HUDEP-2 (cell line): ENCODE results near the gene RNF214.
A peak's percentile ranks its signal among the peaks of the same experiment; 100 is the strongest.
"Not testable (repeated sequence)": the region's sequence is repeated elsewhere in the genome, so short reads cannot be mapped to it uniquely, and the experiment has no call there.

Experiments used
- DNase-seq, 76 experiments: peaks; one replicate each; lab custom pipeline; 2025; ENCODE audit not compliant: unreplicated experiment in 76 of 76; lab: John Stamatoyannopoulos, UW

Gene RNF214

GRCh38 chr11:117309310-117309709 is 76.8 kb downstream of the RNF214 start:
- no peak for DNase-seq

DNA sequence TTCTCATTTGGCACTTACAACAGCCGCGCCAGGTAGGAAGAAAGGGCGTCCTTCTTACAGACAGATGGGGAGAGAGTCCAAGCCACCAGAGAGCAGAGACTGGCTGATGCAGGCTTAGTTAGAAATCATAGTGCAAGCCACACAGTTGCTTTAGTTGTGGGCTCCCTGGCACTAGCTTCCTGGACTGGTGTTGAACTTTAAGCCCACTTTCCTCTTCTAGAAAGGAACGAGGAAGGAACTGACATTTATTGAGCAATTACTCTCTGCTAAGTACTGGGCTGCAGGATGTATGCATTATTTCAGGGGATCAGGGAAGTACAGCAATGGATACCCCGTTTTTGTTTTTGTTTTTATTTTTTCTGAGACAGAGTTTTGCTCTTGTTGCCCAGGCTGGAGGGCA is 80.6 kb downstream of the RNF214 start:
- no peak for DNase-seq

- no peak for DNase-seq
Observed at GRCh38 chr11:117313828-117314768, 81.6 kb downstream of the RNF214 start.

GRCh38 chr11:117314840-117315239 is 82.4 kb downstream of the RNF214 start:
- DNase-seq, result no peak

DNA sequence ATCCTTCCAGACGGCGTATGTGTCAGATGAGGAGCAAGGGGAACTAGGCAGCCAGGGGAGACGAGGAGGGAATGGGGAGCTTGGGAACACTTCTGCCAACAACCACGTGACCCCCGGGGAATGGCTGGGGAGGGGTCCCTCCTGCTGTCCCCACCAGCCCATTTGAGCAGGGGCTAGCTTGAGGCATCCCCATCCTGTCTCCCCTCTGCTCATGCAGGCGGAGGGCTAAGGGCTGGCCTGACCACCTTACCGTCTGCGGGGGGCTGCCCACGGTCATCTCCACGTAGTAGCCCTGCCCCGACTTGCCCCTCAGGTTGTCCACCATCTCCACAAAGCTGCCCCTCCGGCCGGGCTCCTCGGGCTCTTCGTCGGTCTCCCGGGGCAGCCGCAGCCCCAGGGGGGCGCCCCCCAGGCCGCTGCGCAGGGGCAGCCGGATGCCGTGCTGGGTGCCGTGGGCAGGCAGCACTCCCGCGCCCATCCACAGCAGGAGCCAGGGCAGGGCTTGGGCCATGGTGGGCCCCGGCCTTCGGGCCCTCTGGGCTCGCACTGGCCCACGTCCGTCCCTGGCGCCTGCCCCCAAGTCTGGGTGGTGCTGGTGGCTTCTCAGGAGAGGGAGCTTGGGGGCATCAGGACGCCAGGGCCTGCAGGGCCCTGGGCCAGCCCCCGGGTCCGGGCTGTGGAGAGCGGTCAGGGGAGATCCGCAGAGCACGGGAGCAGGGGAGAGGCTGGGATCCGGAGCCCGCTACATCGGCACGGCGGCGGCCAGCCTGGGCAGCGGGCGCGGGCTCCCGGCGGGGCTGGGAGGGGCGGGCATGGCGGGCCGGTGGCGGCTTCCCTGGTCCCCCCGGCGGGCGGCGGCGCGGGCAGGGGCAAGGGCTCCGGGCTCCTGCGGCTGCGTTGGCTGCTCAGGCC is 83.1 kb downstream of the RNF214 start:
- DNase-seq, result peak in 1 of 76 experiments; percentile 13

- DNase-seq, result peak in 13 of 76 experiments; percentile 6 to 30 (median 19)
Observed at GRCh38 chr11:117316197-117316961, 83.9 kb downstream of the RNF214 start, which contains the start of gene BACE1. Gene BACE1, minus strand, starts transcription at chr11:117316256. Its CDS starts 461 bp downstream, at chr11:117315795.

DNA sequence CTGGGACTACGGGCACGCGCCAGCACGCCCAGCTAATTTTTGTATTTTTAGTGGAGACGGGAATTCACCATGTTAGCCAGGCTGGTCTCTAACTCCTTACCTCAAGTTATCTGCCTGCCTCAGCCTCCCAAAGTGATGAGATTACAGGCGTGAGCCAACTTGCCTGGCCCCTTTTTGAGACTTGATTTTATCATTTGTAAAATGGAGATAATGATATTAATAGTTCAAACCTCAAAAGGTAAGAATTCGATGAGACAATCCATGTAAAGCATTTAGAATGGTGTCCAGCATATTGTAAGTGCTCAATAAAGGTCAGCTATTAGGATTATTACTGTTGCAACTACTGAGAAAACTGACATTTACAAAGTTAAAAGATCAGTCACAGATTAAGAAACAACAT is 86.3 kb downstream of the RNF214 start:
- DNase-seq, result no peak

- no peak for DNase-seq
Observed at GRCh38 chr11:117319214-117319840, 86.9 kb downstream of the RNF214 start.

DNA sequence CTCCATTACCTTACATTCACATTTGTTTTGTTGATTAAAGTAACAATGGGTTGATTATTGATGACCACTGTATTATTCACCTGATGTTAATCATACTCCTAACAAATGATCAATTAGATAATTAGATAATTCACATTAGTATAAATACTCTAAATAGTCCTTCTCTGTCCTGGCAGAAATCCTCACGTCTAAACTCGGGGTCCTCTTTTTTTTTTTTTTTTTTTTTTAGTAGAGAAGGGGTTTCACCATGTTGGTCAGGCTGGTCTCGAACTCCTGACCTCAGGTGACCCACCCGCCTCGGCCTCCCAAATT is 94.7 kb downstream of the RNF214 start:
- DNase-seq, result not testable (repeated sequence)

DNA sequence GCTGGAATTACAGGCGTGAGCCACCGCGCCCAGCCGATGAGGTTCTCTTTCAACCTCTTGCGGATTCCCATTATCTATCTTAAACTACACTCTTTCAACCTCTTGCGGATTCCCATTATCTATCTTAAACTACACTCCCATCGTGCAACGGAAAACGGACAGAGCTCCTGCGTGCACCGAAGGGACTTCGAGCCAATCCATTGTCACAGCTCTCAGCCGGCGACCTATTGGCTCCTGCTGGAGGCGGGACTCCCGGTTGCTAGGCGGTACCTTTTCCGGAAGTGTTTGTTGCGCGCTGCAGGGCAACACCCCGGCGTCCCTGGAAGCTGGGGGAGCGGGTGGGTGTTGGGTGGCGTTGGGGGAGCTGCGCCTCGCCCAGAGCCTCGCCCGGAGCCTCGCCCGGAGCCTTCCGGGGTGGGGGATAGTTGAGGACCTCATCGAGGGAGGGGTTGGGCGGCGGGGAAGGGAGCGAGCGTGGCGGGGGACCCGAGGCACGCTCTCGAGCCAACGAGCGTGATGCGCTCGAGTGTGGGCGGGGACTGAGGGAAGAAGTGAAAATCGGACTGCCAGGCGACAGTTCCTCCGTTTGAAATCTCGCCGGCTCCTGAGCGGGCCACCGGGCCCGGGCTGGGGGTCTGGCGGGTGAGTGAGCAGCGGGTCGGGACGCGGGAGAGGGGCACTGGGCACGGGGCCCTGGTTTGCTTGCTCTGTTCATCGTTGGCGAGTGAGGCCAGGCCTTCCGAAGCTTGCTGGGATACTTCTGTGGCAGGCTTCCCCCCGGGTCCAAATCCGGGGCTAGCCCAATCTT is 95.3 kb downstream of the RNF214 start, which contains the start of gene CEP164:
Gene CEP164, plus strand, starts transcription at position 288 of the 808 bp plus-strand sequence. CDS start 10,733 bp downstream, outside the sequence.
- DNase-seq, result peak; percentile 35 to 98 (median 94)

- DNase-seq, result peak in 22 of 76 experiments; percentile 4 to 60 (median 36)
Observed at GRCh38 chr11:117328375-117329010, 96.0 kb downstream of the RNF214 start.

GRCh38 chr11:117332843-117333242 is 100.4 kb downstream of the RNF214 start:
- no peak for DNase-seq

- DNase-seq, result no peak
Observed at GRCh38 chr11:117333917-117334316, 101.4 kb downstream of the RNF214 start.

GRCh38 chr11:117334896-117335295 is 102.4 kb downstream of the RNF214 start:
- DNase-seq, result no peak

DNA sequence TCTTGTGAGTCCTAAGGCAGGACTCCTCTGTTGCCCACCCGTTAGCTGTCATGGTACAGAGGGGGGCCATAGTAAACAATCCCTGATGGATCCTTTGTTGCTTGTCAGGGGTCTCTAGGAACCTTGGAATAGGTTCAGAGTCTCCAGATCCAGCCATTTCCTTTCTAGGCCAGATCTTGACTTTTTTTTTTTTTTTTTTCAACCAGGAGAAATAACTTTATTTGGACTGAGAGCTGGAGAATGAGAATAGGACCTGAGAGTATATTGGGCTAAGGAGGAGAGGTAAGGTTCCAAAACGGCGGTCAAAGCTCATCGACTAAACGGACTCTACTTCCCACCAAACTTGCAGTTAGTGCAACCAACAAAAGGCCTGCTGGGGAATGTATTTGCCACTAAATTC is 102.9 kb downstream of the RNF214 start:
- no peak for DNase-seq
